HEK293 (cell line): ENCODE data around the gene PTPN9.

Experiments used
- CTCF ChIA-PET: fragments of 350-600 bp; formaldehyde crosslinking; extraction: SDS; loops from one replicate; lab custom pipeline; 2021; ENCODE audit warnings: antibody characterized with exemption; lab: Yijun Ruan, JAX
- POLR2A ChIA-PET: fragments of 300-600 bp; formaldehyde crosslinking; extraction: SDS; loops from one replicate; lab custom pipeline; 2020; ENCODE audit warnings: antibody characterized with exemption, inconsistent platforms; lab: Yijun Ruan, JAX
- H3K27ac ChIP-seq: fragments of 200-500 bp; sonication (Bioruptor generic); 2 replicates; pipeline ENCODE4 v1.5.1; 2014; ENCODE audit warnings: low read depth, low read length, control low read depth, inconsistent platforms; ENCODE audit errors: extremely low read depth
- H3K36me3 ChIP-seq, 2 experiments: fragments of 200-500 bp in 1 of 2; sonication (Bioruptor generic) in 1 of 2; 1 replicate in 1 of 2; 2 replicates in 1 of 2; pipeline ENCODE4 v1.5.1; 2014 to 2017; ENCODE audit warnings: inconsistent platforms in 2 of 2, low read length in 2 of 2; ENCODE audit not compliant: control insufficient read depth in 2 of 2, insufficient read depth in 1 of 2
- H3K4me1 ChIP-seq: fragments of 200-500 bp; sonication (Bioruptor generic); 2 replicates; pipeline ENCODE4 v1.5.1; 2014; ENCODE audit warnings: mild to moderate bottlenecking, low read length, inconsistent platforms; ENCODE audit not compliant: control insufficient read depth, insufficient read depth
- H3K4me3 ChIP-seq: 2 replicates; pipeline ENCODE4 v1.5.1; 2011; ENCODE audit warnings: low read depth, mild to moderate bottlenecking, control low read depth, low read length, moderate library complexity
- H3K9me3 ChIP-seq: fragments of 200-500 bp; sonication (Bioruptor generic); 2 replicates; pipeline ENCODE4 v1.5.1; 2014; ENCODE audit warnings: low read depth, low read length, inconsistent platforms; ENCODE audit not compliant: control insufficient read depth, insufficient read depth
- FEZF1 ChIP-seq: fragments of 450-650 bp; formaldehyde crosslinking; IDR thresholded peaks from 2 replicates; pipeline ENCODE4 v1.5.1; 2016; ENCODE audit warnings: missing biosample characterization, missing genetic modification characterization
- HOXC10 ChIP-seq: sonication (generic); formaldehyde crosslinking; IDR thresholded peaks from 2 replicates; pipeline ENCODE4 v1.8.1; 2023; ENCODE audit warnings: mild to moderate bottlenecking, missing genetic modification reagents
- ZNF112 ChIP-seq: fragments of 450-650 bp; formaldehyde crosslinking; IDR thresholded peaks from 2 replicates; pipeline ENCODE4 v1.5.0; 2017; ENCODE audit warnings: missing biosample characterization, missing genetic modification characterization
- ZNF148 ChIP-seq: fragments of 450-650 bp; formaldehyde crosslinking; IDR thresholded peaks from 2 replicates; pipeline ENCODE4 v1.5.0; 2017; ENCODE audit warnings: missing biosample characterization, missing genetic modification characterization, borderline replicate concordance
- ZNF16 ChIP-seq: fragments of 450-650 bp; formaldehyde crosslinking; IDR thresholded peaks from 2 replicates; pipeline ENCODE4 v1.5.1; 2016; ENCODE audit warnings: low read depth, missing biosample characterization, missing genetic modification characterization
- ZNF23 ChIP-seq: fragments of 450-650 bp; formaldehyde crosslinking; IDR thresholded peaks from 2 replicates; pipeline ENCODE4 v1.5.1; 2016; ENCODE audit warnings: missing biosample characterization, missing genetic modification characterization, borderline replicate concordance
- ZNF266 ChIP-seq: fragments of 450-650 bp; formaldehyde crosslinking; IDR thresholded peaks from 2 replicates; pipeline ENCODE4 v1.5.1; 2016; ENCODE audit warnings: missing biosample characterization, missing genetic modification characterization, low read depth
- ZNF311 ChIP-seq: fragments of 450-650 bp; formaldehyde crosslinking; IDR thresholded peaks from 2 replicates; pipeline ENCODE4 v1.5.1; 2017; ENCODE audit warnings: missing biosample characterization, missing genetic modification characterization, borderline replicate concordance
- ZNF335 ChIP-seq: fragments of 450-650 bp; formaldehyde crosslinking; conservative IDR thresholded peaks from 2 replicates; pipeline ENCODE4 v1.5.1; 2016; ENCODE audit warnings: missing biosample characterization, missing genetic modification characterization
- ZNF341 ChIP-seq: fragments of 450-650 bp; formaldehyde crosslinking; IDR thresholded peaks from 2 replicates; pipeline ENCODE4; 2016; ENCODE audit warnings: low read depth, missing biosample characterization, missing genetic modification characterization
- ZNF354C ChIP-seq: fragments of 450-650 bp; formaldehyde crosslinking; IDR thresholded peaks from 2 replicates; pipeline ENCODE4 v1.5.1; 2016; ENCODE audit warnings: missing biosample characterization, missing genetic modification characterization, low read depth, borderline replicate concordance
- ZNF423 ChIP-seq: fragments of 450-650 bp; formaldehyde crosslinking; IDR thresholded peaks from 2 replicates; pipeline ENCODE4 v1.5.1; 2016; ENCODE audit warnings: missing biosample characterization, missing genetic modification characterization
- ZNF561 ChIP-seq: fragments of 450-650 bp; IDR thresholded peaks from 2 replicates; pipeline ENCODE4 v1.5.1; 2018; ENCODE audit warnings: missing biosample characterization, missing genetic modification characterization, borderline replicate concordance
- ZNF571 ChIP-seq: fragments of 450-650 bp; formaldehyde crosslinking; IDR thresholded peaks from 2 replicates; pipeline ENCODE4 v1.5.0; 2017; ENCODE audit warnings: missing biosample characterization, missing genetic modification characterization
- ZNF660 ChIP-seq: fragments of 450-650 bp; IDR thresholded peaks from 2 replicates; pipeline ENCODE4 v1.5.1; 2018; ENCODE audit warnings: missing biosample characterization, mild to moderate bottlenecking, missing genetic modification characterization
- ZNF701 ChIP-seq: fragments of 450-650 bp; formaldehyde crosslinking; IDR thresholded peaks from 2 replicates; pipeline ENCODE4 v1.5.1; 2016; ENCODE audit warnings: missing biosample characterization, missing genetic modification characterization
- ZNF791 ChIP-seq: fragments of 450-650 bp; formaldehyde crosslinking; IDR thresholded peaks from 2 replicates; pipeline ENCODE4 v1.5.1; 2016; ENCODE audit warnings: missing biosample characterization, missing genetic modification characterization
- ZNF837 ChIP-seq: fragments of 450-650 bp; formaldehyde crosslinking; IDR thresholded peaks from 2 replicates; pipeline ENCODE4 v1.5.1; 2016; ENCODE audit warnings: missing biosample characterization, missing genetic modification characterization
- TF ChIP-seq, protein P1 (sequence below): fragments of 450-650 bp; formaldehyde crosslinking; IDR thresholded peaks from 2 replicates; pipeline ENCODE4 v1.5.1; 2017; ENCODE audit warnings: missing biosample characterization, missing genetic modification characterization
- TF ChIP-seq, protein P2 (sequence below): fragments of 450-650 bp; formaldehyde crosslinking; IDR thresholded peaks from 2 replicates; pipeline ENCODE4 v1.5.1; 2016; ENCODE audit warnings: missing biosample characterization, missing genetic modification characterization
- TF ChIP-seq, protein P3 (sequence below): fragments of 450-650 bp; formaldehyde crosslinking; IDR thresholded peaks from 2 replicates; pipeline ENCODE4 v1.5.1; 2016; ENCODE audit warnings: missing biosample characterization, missing genetic modification characterization
- TF ChIP-seq, protein P4 (sequence below): fragments of 450-650 bp; formaldehyde crosslinking; IDR thresholded peaks from 2 replicates; pipeline ENCODE4 v1.5.1; 2016; ENCODE audit warnings: missing biosample characterization, missing genetic modification characterization

The PTPN9 gene

DNA sequence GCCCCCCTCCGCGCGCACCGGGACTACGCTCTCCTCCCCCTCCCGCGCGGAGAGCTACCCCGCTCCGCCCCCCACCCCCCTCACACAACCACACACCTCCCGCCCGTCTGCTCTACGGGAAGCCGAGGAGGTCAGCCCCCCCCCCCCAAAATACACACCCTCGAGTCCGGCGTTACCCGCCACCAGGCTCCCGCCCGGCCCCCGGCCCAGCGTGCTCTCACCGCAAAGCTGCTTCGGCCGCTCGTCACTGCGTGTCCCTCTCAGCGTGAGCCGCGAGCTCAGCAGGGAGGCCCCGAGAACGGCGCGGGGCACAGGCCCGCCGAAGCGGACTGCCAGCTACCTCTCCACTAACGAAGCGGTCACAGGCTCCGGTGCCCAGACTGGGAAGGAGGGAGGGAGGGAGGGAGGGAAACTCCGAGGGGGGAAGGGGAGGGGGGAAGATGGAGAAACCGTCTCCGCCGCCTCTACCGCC, 127.9 kb downstream of the PTPN9 start (continued):
- no peak for TF ChIP-seq ZNF660 (tag by site-specific recombination)
- no peak for TF ChIP-seq ZNF837 (tag by site-specific recombination)
- TF ChIP-seq ZNF341 (tag by site-specific recombination), result no peak
- no peak for TF ChIP-seq ZNF571 (tag by site-specific recombination)
- TF ChIP-seq ZNF311 (tag by site-specific recombination), result no peak

GRCh38 chr15:75450307-75451201, 128.6 kb downstream of the PTPN9 start:
- ChIA-PET CTCF (interaction anchor here (0.7 to 7.5 kb wide), 2 partner anchors 83 to 281 kb away, joined by 3 to 63 read pairs; partner anchors contain the start of gene MAN2C1), POLR2A (interaction anchor here (0.6 to 6.8 kb wide), 17 partner anchors 9 to 549 kb away, joined by 3 to 242 read pairs (median 6); partner anchors contain the start of genes COMMD4, IMP3, MAN2C1 and PPCDC)
- Histone ChIP-seq H3K4me1 (peaks cover 23% of the 10 kb centered on the region), H3K4me3 (peak overlapping the region; percentile 96), H3K36me3 (peaks cover 0 to 5% of the 10 kb centered on the region in 2 experiments; a peak in 1 of 3 replicates), H3K27ac (peak overlapping the region; percentile 89), H3K9me3 (no peaks in the 10 kb centered on the region)
- TF ChIP-seq, protein P1, sequence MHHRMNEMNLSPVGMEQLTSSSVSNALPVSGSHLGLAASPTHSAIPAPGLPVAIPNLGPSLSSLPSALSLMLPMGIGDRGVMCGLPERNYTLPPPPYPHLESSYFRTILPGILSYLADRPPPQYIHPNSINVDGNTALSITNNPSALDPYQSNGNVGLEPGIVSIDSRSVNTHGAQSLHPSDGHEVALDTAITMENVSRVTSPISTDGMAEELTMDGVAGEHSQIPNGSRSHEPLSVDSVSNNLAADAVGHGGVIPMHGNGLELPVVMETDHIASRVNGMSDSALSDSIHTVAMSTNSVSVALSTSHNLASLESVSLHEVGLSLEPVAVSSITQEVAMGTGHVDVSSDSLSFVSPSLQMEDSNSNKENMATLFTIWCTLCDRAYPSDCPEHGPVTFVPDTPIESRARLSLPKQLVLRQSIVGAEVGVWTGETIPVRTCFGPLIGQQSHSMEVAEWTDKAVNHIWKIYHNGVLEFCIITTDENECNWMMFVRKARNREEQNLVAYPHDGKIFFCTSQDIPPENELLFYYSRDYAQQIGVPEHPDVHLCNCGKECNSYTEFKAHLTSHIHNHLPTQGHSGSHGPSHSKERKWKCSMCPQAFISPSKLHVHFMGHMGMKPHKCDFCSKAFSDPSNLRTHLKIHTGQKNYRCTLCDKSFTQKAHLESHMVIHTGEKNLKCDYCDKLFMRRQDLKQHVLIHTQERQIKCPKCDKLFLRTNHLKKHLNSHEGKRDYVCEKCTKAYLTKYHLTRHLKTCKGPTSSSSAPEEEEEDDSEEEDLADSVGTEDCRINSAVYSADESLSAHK (tag by site-specific recombination), result no peak
- no peak for TF ChIP-seq ZNF16
- TF ChIP-seq ZNF335 (tag by site-specific recombination), result peak; percentile 90
- no peak for TF ChIP-seq HOXC10 (CRISPR knock-in tag)
- no peak; the same call in 1 of the 2 replicates for TF ChIP-seq ZNF423 (tag by site-specific recombination)
- no peak for TF ChIP-seq ZNF266 (tag by site-specific recombination)
- TF ChIP-seq ZNF561 (tag by site-specific recombination), result peak; percentile 29; the same call in 1 of the 2 replicates
- TF ChIP-seq, protein P2, sequence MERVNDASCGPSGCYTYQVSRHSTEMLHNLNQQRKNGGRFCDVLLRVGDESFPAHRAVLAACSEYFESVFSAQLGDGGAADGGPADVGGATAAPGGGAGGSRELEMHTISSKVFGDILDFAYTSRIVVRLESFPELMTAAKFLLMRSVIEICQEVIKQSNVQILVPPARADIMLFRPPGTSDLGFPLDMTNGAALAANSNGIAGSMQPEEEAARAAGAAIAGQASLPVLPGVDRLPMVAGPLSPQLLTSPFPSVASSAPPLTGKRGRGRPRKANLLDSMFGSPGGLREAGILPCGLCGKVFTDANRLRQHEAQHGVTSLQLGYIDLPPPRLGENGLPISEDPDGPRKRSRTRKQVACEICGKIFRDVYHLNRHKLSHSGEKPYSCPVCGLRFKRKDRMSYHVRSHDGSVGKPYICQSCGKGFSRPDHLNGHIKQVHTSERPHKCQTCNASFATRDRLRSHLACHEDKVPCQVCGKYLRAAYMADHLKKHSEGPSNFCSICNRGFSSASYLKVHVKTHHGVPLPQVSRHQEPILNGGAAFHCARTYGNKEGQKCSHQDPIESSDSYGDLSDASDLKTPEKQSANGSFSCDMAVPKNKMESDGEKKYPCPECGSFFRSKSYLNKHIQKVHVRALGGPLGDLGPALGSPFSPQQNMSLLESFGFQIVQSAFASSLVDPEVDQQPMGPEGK (tag by site-specific recombination), result peak; percentile 100
- TF ChIP-seq FEZF1 (tag by site-specific recombination), result peak; percentile 94
- TF ChIP-seq ZNF23 (tag by site-specific recombination), result no peak
- TF ChIP-seq ZNF791 (tag by site-specific recombination), result no peak
- TF ChIP-seq, protein P3, sequence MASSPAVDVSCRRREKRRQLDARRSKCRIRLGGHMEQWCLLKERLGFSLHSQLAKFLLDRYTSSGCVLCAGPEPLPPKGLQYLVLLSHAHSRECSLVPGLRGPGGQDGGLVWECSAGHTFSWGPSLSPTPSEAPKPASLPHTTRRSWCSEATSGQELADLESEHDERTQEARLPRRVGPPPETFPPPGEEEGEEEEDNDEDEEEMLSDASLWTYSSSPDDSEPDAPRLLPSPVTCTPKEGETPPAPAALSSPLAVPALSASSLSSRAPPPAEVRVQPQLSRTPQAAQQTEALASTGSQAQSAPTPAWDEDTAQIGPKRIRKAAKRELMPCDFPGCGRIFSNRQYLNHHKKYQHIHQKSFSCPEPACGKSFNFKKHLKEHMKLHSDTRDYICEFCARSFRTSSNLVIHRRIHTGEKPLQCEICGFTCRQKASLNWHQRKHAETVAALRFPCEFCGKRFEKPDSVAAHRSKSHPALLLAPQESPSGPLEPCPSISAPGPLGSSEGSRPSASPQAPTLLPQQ, result peak; percentile 68
- TF ChIP-seq ZNF701 (tag by site-specific recombination), result no peak
- no peak for TF ChIP-seq ZNF354C (tag by site-specific recombination)
- TF ChIP-seq ZNF112 (tag by site-specific recombination), result no peak
- TF ChIP-seq ZNF148 (tag by site-specific recombination), result no peak
- TF ChIP-seq, protein P4, sequence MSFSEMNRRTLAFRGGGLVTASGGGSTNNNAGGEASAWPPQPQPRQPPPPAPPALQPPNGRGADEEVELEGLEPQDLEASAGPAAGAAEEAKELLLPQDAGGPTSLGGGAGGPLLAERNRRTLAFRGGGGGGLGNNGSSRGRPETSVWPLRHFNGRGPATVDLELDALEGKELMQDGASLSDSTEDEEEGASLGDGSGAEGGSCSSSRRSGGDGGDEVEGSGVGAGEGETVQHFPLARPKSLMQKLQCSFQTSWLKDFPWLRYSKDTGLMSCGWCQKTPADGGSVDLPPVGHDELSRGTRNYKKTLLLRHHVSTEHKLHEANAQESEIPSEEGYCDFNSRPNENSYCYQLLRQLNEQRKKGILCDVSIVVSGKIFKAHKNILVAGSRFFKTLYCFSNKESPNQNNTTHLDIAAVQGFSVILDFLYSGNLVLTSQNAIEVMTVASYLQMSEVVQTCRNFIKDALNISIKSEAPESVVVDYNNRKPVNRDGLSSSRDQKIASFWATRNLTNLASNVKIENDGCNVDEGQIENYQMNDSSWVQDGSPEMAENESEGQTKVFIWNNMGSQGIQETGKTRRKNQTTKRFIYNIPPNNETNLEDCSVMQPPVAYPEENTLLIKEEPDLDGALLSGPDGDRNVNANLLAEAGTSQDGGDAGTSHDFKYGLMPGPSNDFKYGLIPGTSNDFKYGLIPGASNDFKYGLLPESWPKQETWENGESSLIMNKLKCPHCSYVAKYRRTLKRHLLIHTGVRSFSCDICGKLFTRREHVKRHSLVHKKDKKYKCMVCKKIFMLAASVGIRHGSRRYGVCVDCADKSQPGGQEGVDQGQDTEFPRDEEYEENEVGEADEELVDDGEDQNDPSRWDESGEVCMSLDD, result peak; percentile 98
